Ectodermal cell (in vitro differentiated cells): ENCODE measurements around the gene FLNB.
"Not testable (repeated sequence)": the region's sequence is repeated elsewhere in the genome, so short reads cannot be mapped to it uniquely, and the experiment has no call there.

Source experiments
- H3K27ac ChIP-seq: 2 replicates; pipeline ENCODE4 v1.7.0; 2013; ENCODE audit warnings: mild to moderate bottlenecking, low read depth, low read length; ENCODE audit not compliant: insufficient read depth, poor library complexity, severe bottlenecking
- H3K27me3 ChIP-seq: 2 replicates; pipeline ENCODE4 v1.7.0; 2013; ENCODE audit warnings: mild to moderate bottlenecking, low read length; ENCODE audit not compliant: insufficient read depth, control insufficient read depth, poor library complexity, severe bottlenecking
- H3K36me3 ChIP-seq: one replicate; pipeline ENCODE4 v1.7.0; 2013; ENCODE audit warnings: low read length; ENCODE audit not compliant: control insufficient read depth, insufficient read depth
- H3K4me1 ChIP-seq: one replicate; pipeline ENCODE4 v1.7.0; 2013; ENCODE audit warnings: low read length; ENCODE audit not compliant: control insufficient read depth, insufficient read depth
- H3K4me3 ChIP-seq: 2 replicates; pipeline ENCODE4 v1.7.0; 2013; ENCODE audit warnings: low read depth, low read length, control low read depth; ENCODE audit not compliant: insufficient read depth
- H3K9me3 ChIP-seq: 2 replicates; pipeline ENCODE4 v1.7.0; 2013; ENCODE audit warnings: mild to moderate bottlenecking, low read length, moderate library complexity; ENCODE audit not compliant: control insufficient read depth
- whole genome bisulfite sequencing, 2 experiments: methylation state at CpG; one replicate each; pipeline ENCODE4 v1.1.7; 2013; ENCODE audit warnings: missing lambda C conversion rate in 2 of 2; 5-methylcytosine and 5-hydroxymethylcytosine counted together

Gene FLNB

DNA sequence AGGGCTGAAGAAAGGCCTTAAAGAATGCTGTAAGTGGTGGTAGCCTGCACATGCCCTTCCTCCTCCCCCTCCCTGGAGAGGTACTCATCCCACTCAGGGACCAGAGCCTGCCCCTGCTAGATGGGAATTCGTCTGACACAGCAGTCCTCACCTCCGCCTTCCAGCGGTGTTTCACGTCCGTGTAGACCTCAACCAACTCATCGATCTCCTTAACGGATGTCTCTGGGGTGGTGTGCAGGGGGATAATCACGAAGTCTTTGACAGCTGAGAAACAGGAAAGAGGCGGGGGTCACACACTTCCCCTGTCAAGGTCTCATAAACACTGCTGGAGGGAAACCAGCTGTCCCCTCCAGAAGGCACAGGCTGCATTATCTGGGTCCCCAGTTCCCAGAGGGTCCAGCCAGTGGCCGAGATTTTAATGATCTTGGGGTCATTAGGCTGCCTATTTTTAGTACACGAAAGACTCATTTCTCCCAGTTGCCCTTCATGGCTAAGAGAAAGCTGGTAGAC, 192.7 kb downstream of the FLNB start:
- Histone ChIP-seq H3K4me1 (no peaks in the 10 kb centered on the region), H3K4me3 (no peak overlapping the region), H3K27ac (no peak overlapping the region), H3K27me3 (no peaks in the 10 kb centered on the region), H3K36me3 (no peaks in the 10 kb centered on the region), H3K9me3 (no peaks in the 10 kb centered on the region)
- 90% methylated on average over 11 of the region's 11 CpGs for WGBS, 2 experiments

DNA sequence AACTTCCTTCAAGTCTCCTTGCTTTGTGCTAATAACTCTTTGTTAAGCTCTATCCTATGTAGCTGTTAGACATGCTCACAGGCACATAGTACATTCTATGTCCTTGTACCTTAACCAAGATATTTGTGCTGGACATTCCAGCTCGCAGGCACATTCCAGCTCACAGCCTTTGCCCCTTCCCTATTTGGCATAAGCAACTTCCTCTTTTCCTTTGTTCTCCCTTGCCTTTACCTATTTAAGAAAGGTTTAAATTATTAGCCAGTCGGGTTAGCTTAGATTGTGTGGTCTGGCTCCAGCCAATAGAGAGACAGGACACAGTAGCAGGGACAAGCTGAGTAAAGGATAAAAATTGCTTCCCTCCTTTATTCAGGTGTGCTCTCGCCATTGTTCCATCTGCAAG, 193.2 kb downstream of the FLNB start:
- 86 to 95% methylated on average over 3 of the region's 3 CpGs for WGBS, 2 experiments
- not testable (repeated sequence) for H3K27me3 ChIP-seq, H3K4me1 ChIP-seq, H3K9me3 ChIP-seq, H3K4me3 ChIP-seq, H3K27ac ChIP-seq, H3K36me3 ChIP-seq

DNA sequence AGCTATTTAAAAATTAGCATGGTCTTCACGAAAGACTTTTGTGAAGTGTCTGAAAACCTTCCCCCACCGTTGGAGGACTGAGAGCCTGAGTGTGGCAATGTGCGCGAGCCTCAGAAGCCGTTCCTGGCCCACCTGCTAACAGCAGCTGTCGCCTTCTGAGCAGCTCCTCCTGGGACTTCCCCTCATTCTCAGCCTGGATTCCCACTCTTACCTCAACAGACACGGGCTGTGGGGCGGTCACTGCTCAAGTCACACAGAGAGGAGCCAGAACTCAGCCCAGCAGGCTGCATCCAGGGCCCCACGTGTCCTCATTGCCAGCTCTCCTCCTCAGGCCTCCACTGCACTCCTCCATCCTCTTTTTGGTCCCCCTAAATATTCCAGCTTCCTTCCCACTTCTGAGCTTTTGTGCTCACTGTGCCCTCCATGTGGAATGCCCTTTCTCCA, 194.7 kb downstream of the FLNB start:
- Histone ChIP-seq H3K4me1 (no peaks in the 10 kb centered on the region), H3K9me3 (no peaks in the 10 kb centered on the region), H3K27ac (no peak overlapping the region), H3K36me3 (no peaks in the 10 kb centered on the region), H3K27me3 (no peaks in the 10 kb centered on the region), H3K4me3 (no peak overlapping the region)
- 87 to 89% methylated on average over 9 of the region's 9 CpGs for WGBS, 2 experiments

DNA sequence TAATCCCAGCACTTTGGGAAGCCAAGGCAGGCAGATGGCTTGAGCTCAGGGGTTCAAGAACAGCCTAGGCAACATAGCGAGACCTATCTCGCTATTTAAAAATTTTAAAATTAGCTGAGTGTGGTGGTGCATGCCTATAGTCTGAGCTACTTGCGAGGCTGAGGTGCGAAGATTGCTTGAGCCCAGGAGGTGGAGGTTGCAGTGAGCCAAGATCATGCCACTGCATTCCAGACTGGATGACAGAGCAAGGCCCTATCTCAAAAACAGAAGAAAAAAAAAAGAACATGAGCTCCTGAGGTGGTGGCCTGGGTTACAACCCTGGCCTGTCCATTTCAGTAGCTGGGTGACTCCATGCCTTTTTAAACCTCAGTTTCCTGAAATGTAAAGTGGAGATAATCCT, 195.3 kb downstream of the FLNB start:
- no peak overlapping the region for H3K27ac ChIP-seq
- no peaks in the 10 kb centered on the region for H3K9me3 ChIP-seq
- no peaks in the 10 kb centered on the region for H3K36me3 ChIP-seq
- no peaks in the 10 kb centered on the region for H3K27me3 ChIP-seq
- no peak overlapping the region for H3K4me3 ChIP-seq
- no peaks in the 10 kb centered on the region for H3K4me1 ChIP-seq
- 93 to 96% methylated on average over 4 of the region's 4 CpGs for WGBS, 2 experiments

DNA sequence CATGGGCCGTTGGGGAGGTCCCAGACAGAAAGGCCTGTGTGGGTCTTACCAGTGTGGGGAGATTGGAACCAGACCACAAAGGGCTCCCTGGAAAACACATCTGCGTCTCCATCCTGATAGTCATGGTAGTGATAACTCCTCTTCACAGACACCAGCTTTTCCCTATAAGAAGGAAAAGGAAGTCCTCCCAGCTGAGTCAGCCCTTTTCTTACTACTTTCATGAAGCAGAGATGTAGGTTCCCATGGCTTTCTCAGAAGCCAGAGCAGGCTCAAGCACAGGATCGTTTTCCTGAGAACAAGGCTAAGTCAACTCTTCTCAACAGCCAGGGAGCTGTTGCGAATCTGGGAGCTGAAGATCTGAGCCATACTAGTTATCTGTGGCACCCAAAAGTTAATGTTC, 196.5 kb downstream of the FLNB start:
- WGBS, 2 experiments, result 92 to 94% methylated on average over 4 of the region's 4 CpGs
- H3K27ac ChIP-seq, result no peak overlapping the region
- H3K27me3 ChIP-seq, result no peaks in the 10 kb centered on the region
- H3K36me3 ChIP-seq, result no peaks in the 10 kb centered on the region
- H3K4me3 ChIP-seq, result no peak overlapping the region
- H3K9me3 ChIP-seq, result no peaks in the 10 kb centered on the region
- no peaks in the 10 kb centered on the region for H3K4me1 ChIP-seq

DNA sequence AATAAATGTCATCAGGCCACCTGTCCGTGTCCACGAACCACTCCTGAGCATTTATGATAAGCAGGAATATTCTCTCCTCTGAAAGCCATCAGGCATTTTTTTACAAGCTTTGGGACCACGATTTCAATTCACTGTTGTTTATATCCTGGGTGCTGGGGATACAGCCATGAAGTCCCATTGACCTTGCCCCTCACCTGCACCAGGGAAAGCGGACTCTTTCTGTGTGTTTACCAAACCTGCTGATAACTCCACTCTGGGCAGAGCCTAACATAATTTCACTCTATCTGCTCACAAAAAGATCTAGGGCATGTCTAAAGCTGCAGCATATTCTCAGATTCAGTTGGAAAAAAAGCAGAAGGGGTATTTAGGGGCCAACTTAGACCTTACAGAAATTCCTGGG, 197.8 kb downstream of the FLNB start:
- Histone ChIP-seq H3K27me3 (no peaks in the 10 kb centered on the region), H3K4me3 (no peak overlapping the region), H3K4me1 (no peaks in the 10 kb centered on the region), H3K9me3 (no peaks in the 10 kb centered on the region), H3K36me3 (no peaks in the 10 kb centered on the region), H3K27ac (no peak overlapping the region)
- WGBS, 2 experiments, result 89% methylated on average over 4 of the region's 4 CpGs

DNA sequence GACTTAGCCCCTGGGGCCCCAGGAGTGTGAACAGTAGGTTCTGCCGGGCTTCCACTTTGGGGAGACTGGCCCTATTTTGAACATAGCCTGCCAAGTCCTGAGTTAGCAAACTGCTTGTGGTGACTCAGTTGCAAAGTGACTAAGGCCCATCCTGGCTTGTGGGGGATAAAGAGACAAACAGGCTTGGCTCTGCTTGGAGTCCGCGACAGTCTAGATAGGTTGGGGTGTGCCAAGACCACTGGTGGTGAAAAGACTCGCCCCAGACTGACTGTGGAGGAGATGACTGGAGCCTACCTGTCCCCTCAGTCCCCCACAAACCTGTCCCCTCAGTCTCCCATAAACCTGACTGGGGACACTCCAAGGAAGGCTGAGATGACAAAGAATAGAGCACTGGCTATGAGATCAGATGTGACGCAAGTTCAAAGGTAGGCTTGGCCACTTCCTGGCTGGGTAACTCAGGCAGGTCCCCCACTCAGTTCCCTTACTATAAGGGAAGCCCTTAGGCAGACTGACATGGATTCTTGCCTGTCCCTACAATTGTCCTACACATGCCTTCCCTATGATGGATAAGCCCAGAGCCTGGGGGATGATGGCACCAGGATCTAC, 198.3 kb downstream of the FLNB start:
- no peak overlapping the region for H3K4me3 ChIP-seq
- 95 to 96% methylated on average over 5 of the region's 5 CpGs for WGBS, 2 experiments

DNA sequence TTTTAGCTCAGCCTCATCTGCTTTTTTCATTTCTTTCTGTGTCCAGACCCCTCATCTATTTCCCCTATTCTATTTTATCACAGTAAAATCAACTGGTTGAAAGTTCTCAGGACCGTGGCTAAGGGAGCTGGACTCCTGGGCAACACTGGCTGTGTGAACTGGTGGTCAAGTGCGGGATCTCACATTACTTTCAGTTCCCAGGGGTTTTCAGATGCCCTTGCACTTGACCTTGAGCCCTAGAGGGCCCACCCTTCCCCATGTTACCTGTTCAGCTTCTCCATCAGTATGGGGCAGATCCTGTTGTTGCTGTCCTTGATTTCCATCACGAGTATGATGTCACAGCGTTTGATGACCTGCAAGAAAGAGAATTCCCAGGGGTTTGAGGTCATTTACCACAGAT, 199.7 kb downstream of the FLNB start:
- Histone ChIP-seq H3K27me3 (no peaks in the 10 kb centered on the region), H3K27ac (no peak overlapping the region), H3K36me3 (no peaks in the 10 kb centered on the region), H3K9me3 (no peaks in the 10 kb centered on the region), H3K4me1 (no peaks in the 10 kb centered on the region), H3K4me3 (no peak overlapping the region)
- WGBS, 2 experiments, result 90 to 92% methylated on average over 4 of the region's 4 CpGs

More for the DNA sequence above, 198.3 kb downstream of the FLNB start:
- no peak overlapping the region for H3K27ac ChIP-seq
- no peaks in the 10 kb centered on the region for H3K4me1 ChIP-seq
- H3K9me3 ChIP-seq, result no peaks in the 10 kb centered on the region
- H3K27me3 ChIP-seq, result no peaks in the 10 kb centered on the region
- H3K36me3 ChIP-seq, result no peaks in the 10 kb centered on the region

DNA sequence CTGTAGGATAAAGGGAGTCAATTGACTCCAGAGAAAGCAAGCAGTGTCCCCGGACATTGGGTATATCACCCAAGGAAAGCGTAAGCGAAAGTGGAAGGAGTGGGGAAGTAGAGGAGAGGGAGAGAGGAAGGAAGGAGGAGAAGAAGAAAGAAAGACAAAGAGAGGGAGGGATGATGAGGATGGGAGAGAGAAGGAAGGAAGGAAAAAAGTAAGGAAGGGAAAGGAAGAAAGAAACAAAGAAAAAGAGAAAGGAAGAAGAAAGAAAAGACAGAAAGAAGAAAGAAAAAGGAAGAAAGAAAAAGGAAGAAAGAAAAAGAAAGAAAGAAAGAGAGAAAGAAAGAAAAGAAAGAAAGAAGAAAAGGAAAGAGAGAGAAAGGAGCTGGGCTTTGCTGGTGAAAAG, 201.7 kb downstream of the FLNB start:
- H3K4me1 ChIP-seq, result no peaks in the 10 kb centered on the region
- H3K36me3 ChIP-seq, result no peaks in the 10 kb centered on the region
- no peaks in the 10 kb centered on the region for H3K27me3 ChIP-seq
- H3K9me3 ChIP-seq, result no peaks in the 10 kb centered on the region
- no peak overlapping the region for H3K27ac ChIP-seq
- WGBS, 2 experiments, result 82 to 84% methylated on average over 3 of the region's 3 CpGs
- H3K4me3 ChIP-seq, result no peak overlapping the region

DNA sequence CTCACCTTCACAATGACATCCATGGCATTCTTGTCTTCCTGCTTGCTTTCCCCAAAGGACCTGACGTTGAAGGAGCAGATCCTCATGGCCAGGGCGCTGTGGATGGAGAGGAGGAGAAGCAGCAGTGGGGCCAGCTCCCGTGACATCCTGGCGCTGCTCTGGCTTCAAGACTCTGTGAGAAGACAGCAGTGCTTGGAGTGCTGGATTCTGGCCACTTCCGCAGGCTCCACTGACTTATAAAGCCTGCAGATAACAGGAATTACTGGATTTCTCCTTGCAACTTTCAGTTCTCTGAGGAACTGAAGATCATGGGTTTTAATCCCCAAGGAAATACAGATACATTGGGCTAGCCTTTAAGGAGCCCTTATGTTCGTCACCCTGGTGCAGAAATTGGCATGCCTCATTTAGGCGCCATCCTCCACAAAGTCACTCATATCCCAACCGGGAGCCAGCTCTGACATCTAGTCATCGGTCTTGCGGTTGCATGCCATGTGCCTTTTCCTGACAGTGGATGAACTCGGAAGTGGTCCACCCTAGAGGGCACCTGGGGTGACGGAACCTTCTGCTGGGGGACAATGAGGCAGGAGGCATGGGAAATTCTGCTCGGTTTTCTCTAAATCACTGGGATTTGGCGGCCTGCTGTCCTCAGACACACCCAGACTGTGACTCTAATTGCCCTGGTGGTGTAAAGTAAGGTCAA, 202.7 kb downstream of the FLNB start, which contains the start of gene DNASE1L3:
Gene DNASE1L3 (minus strand): TSS at position 212 of the 700 bp plus-strand sequence. CDS start 66 bp downstream, at position 146.
- Histone ChIP-seq H3K9me3 (no peaks in the 10 kb centered on the region), H3K27me3 (no peaks in the 10 kb centered on the region), H3K4me1 (no peaks in the 10 kb centered on the region), H3K4me3 (no peak within 1 kb of the TSS), H3K36me3 (no peaks in the 10 kb centered on the region), H3K27ac (no peak within 1 kb of the TSS)
- whole genome bisulfite sequencing, 2 experiments, result 90 to 93% methylated on average over 14 of the region's 14 CpGs
